Measurements from ENCODE around the gene GCH1. TPM values are rescaled to one million over a fixed set of nuclear protein-coding genes. Genes with fewer than 3 reads are reported as not detected.

Gene GCH1
- total RNA-seq, 4 donors from 2014 or later: 2.2 to 5.0 (median 3.7) TPM

DNA sequence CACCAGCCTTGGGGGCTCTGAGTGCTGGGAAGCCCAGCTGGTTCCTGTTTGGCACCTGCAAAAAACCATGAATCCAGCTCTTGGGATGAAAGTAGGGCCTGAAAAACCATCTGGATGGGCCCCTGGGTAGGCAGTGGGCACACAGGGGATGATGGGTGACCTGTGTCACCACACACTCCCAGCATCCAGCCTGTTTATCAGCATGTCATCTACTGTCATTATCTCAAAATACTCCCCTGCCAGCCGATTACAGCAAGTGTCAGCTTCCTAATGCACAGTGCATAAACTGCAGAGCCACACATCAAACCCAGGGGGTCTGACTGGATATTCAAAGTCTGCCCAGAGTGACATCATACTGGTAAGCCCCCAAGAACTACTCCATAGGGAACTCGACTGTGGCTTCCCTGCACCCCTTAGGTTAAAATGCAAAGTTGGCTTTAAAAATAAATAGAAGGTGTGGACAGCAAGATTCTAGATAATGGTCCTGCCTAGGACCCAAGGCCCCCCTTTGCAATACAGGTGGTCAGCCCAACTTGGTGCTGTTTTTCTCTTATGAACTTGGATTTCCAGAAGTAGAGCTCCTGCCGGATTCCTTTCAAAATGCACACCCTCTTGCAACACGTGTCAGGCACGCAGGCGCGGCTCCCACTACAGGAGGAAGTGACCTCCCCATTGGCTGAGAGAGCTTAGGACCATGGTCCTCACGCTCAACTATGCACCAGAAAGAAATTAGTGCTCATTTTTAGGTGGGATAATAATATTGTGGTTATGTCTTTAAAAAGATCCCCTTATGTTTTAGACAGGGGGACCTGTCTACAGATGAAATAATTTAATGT is 94.1 kb downstream of the GCH1 start:
- no peak overlapping the region for H3K27ac ChIP-seq
- H3K4me1 ChIP-seq: peaks cover 0 to 6% (median 3%) of the 10 kb centered on the region in 3 donors
- TF ChIP-seq, protein P1, sequence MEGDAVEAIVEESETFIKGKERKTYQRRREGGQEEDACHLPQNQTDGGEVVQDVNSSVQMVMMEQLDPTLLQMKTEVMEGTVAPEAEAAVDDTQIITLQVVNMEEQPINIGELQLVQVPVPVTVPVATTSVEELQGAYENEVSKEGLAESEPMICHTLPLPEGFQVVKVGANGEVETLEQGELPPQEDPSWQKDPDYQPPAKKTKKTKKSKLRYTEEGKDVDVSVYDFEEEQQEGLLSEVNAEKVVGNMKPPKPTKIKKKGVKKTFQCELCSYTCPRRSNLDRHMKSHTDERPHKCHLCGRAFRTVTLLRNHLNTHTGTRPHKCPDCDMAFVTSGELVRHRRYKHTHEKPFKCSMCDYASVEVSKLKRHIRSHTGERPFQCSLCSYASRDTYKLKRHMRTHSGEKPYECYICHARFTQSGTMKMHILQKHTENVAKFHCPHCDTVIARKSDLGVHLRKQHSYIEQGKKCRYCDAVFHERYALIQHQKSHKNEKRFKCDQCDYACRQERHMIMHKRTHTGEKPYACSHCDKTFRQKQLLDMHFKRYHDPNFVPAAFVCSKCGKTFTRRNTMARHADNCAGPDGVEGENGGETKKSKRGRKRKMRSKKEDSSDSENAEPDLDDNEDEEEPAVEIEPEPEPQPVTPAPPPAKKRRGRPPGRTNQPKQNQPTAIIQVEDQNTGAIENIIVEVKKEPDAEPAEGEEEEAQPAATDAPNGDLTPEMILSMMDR (IDR thresholded peaks at IDR 0.05): no peak
- TF ChIP-seq EP300 (IDR thresholded peaks at IDR 0.05): no peak
- no peaks in the 10 kb centered on the region for H3K27me3 ChIP-seq
- no peaks in the 10 kb centered on the region for H3K36me3 ChIP-seq
- 71 to 81% methylated on average over 4 to 6 of the region's 8 CpGs for WGBS, 2 donors (ENCODE audit: low coverage in 1 of 2)
- H3K4me3 ChIP-seq: no peak overlapping the region
- H3K9me3 ChIP-seq: no peaks in the 10 kb centered on the region
- ATAC-seq: no peak

DNA sequence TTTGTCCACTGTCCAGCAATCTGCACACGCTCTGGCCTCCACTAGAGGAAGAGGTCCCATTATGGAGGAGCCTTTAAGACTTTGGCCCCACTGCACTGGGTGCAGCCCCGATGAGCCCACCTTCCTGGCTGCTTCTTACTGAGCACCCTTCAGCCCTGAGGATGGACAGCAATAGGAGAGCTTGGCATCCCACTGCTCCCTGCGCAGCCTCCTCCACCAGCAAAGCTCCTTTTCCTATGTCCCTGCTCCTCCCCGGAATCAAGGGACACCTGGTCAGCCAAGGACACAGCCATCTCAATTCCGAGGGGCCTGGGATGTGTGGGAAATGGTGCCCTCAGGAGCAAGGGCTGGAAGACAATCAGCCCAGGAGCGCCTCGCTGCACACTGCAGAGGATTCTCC is 94.7 kb downstream of the GCH1 start:
- Histone ChIP-seq H3K9me3 (no peaks in the 10 kb centered on the region), H3K27ac (no peak overlapping the region), H3K4me3 (no peak overlapping the region), H3K36me3 (no peaks in the 10 kb centered on the region), H3K27me3 (no peaks in the 10 kb centered on the region), H3K4me1 (peaks cover 0 to 6% (median 3%) of the 10 kb centered on the region in 3 donors)
- ATAC-seq: no peak
- WGBS, 2 donors (ENCODE audit: low coverage in 1 of 2): 100% methylated on average over 1 of the region's 7 CpGs; no CpG with 5 or more reads in 1 of the 2 donors
- TF ChIP-seq, protein P1 (IDR thresholded peaks at IDR 0.05): no peak
- TF ChIP-seq EP300 (IDR thresholded peaks at IDR 0.05): no peak
- TF ChIP-seq POLR2A (IDR thresholded peaks at IDR 0.05): no peak
- TF ChIP-seq POLR2AphosphoS5 (IDR thresholded peaks at IDR 0.05): no peak

DNA sequence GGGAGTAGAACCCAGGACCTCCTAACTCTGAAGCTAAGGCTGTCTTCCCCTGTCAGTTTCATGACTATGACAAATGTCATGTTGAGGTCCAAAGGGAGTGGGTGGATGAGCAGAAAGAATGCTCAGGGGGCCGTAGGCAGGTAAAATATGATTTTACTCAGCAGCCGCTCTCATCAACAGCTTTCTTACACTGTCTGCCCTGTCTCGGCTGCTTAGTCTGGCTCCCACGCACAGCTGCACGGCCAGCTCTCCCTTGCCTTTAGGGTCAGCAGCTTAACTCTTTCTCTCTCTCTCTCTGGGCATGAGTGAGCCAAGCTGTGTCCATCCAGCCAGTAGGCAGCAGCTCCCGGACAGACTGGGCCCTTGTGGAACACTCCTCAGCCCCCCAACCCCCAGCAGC is 95.2 kb downstream of the GCH1 start:
- WGBS, 2 donors (ENCODE audit: low coverage in 1 of 2): 59 to 71% methylated on average over 5 of the region's 6 CpGs
- ATAC-seq: no peak

DNA sequence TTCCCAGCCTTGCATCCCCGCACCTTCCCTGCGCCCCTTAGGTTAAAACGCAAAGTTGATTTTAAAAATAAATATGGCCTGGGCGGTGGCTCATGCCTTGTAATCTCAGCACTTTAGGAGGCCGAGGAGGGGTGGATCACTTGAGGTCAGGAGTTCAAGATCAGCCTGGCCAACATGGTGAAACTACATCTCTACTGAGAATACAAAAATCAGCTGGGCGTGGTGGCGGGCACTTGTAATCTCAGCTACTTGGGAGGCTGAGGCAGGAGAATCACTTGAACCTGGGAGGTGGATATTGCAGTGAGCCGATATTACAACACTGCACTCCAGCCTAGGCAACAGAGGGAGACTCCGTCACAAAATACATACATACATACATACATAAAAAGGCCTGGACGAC is 96.0 kb downstream of the GCH1 start:
- Histone ChIP-seq H3K4me1 (peaks cover 0 to 6% (median 3%) of the 10 kb centered on the region in 3 donors), H3K9me3 (no peaks in the 10 kb centered on the region), H3K36me3 (no peaks in the 10 kb centered on the region), H3K27ac (no peak overlapping the region), H3K4me3 (no peak overlapping the region), H3K27me3 (no peaks in the 10 kb centered on the region)
- TF ChIP-seq, protein P1 (IDR thresholded peaks at IDR 0.05): no peak
- TF ChIP-seq POLR2AphosphoS5 (IDR thresholded peaks at IDR 0.05) (no peak), EP300 (IDR thresholded peaks at IDR 0.05) (no peak), POLR2A (IDR thresholded peaks at IDR 0.05) (no peak)
- no peak for ATAC-seq
- WGBS, 2 donors (ENCODE audit: low coverage in 1 of 2): 87 to 100% methylated on average over 2 to 10 of the region's 10 CpGs

More for the DNA sequence above, 95.2 kb downstream of the GCH1 start:
- H3K4me3 ChIP-seq: no peak overlapping the region
- H3K27ac ChIP-seq: no peak overlapping the region
- TF ChIP-seq, protein P1 (IDR thresholded peaks at IDR 0.05): no peak
- TF ChIP-seq POLR2AphosphoS5 (IDR thresholded peaks at IDR 0.05) (no peak), EP300 (IDR thresholded peaks at IDR 0.05) (no peak), POLR2A (IDR thresholded peaks at IDR 0.05) (no peak)
- no peaks in the 10 kb centered on the region for H3K9me3 ChIP-seq
- no peaks in the 10 kb centered on the region for H3K36me3 ChIP-seq
- peaks cover 0 to 6% (median 3%) of the 10 kb centered on the region in 3 donors for H3K4me1 ChIP-seq
- no peaks in the 10 kb centered on the region for H3K27me3 ChIP-seq

Measured in gastroesophageal sphincter (tissue), 4 donors.